Measurements from ENCODE around the gene PKD1L1.

The PKD1L1 gene

DNA sequence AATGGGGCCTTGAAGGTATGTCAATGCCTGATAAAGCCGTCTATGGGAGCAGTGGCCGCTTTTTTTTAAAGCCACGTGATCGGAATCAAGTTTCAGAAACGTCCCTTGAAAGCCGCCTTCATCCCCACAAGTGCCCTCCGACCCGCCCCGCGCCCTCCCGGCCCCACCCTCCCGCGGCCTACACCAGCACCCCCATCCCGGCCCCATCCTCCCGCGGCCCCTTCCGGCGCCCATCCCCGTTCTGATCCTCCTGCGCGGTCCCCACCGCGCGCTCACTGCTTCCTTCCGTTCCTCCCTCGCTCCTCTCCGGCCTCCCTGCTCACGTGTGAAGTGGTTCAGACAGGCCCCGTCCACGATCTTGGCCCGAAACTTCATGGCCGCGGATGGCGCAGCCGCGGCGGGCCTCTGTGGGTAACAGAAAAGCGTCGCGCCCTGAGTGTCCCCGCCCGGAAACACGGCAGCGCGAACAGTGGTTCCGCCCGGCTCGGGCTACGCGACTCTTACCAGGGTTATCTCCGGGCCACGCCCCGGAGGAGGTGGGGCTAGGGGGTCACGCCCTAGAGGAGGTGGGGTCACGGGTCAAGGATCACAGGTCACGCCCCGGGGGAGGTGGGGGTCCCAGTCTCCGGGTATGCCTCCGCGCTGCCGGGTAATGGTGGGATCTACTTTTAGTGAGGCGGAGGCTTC, 31.0 kb upstream of the PKD1L1 start, which contains the start of gene HUS1 (continued):
- TF ChIP-seq, protein P1, sequence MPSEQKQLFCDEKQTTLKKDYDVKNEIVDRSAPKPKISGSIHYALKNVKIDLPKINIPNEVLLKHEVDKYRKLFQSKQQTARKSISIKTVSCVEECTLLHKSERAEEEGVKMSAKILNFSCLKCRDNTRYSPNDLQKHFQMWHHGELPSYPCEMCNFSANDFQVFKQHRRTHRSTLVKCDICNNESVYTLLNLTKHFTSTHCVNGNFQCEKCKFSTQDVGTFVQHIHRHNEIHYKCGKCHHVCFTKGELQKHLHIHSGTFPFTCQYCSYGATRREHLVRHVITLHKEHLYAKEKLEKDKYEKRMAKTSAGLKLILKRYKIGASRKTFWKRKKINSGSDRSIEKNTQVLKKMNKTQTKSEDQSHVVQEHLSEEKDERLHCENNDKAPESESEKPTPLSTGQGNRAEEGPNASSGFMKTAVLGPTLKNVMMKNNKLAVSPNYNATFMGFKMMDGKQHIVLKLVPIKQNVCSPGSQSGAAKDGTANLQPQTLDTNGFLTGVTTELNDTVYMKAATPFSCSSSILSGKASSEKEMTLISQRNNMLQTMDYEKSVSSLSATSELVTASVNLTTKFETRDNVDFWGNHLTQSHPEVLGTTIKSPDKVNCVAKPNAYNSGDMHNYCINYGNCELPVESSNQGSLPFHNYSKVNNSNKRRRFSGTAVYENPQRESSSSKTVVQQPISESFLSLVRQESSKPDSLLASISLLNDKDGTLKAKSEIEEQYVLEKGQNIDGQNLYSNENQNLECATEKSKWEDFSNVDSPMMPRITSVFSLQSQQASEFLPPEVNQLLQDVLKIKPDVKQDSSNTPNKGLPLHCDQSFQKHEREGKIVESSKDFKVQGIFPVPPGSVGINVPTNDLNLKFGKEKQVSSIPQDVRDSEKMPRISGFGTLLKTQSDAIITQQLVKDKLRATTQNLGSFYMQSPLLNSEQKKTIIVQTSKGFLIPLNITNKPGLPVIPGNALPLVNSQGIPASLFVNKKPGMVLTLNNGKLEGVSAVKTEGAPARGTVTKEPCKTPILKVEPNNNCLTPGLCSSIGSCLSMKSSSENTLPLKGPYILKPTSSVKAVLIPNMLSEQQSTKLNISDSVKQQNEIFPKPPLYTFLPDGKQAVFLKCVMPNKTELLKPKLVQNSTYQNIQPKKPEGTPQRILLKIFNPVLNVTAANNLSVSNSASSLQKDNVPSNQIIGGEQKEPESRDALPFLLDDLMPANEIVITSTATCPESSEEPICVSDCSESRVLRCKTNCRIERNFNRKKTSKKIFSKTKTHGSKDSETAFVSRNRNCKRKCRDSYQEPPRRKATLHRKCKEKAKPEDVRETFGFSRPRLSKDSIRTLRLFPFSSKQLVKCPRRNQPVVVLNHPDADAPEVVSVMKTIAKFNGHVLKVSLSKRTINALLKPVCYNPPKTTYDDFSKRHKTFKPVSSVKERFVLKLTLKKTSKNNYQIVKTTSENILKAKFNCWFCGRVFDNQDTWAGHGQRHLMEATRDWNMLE (tag by site-specific recombination; conservative IDR thresholded peaks at IDR 0.05; ENCODE audit: low read depth), result peak; percentile 91
- TF ChIP-seq HOXC10 (CRISPR knock-in tag; IDR thresholded peaks at IDR 0.05), result 0 out of 2 replicates have a peak, but pooled peaks have one; percentile 83
- TF ChIP-seq ZNF24 (tag by site-specific recombination; IDR thresholded peaks at IDR 0.05), result peak; percentile 43; the same call in 1 of the 2 replicates
- no peak for TF ChIP-seq ZNF184 (tag by site-specific recombination; IDR thresholded peaks at IDR 0.05)
- TF ChIP-seq, protein P2, sequence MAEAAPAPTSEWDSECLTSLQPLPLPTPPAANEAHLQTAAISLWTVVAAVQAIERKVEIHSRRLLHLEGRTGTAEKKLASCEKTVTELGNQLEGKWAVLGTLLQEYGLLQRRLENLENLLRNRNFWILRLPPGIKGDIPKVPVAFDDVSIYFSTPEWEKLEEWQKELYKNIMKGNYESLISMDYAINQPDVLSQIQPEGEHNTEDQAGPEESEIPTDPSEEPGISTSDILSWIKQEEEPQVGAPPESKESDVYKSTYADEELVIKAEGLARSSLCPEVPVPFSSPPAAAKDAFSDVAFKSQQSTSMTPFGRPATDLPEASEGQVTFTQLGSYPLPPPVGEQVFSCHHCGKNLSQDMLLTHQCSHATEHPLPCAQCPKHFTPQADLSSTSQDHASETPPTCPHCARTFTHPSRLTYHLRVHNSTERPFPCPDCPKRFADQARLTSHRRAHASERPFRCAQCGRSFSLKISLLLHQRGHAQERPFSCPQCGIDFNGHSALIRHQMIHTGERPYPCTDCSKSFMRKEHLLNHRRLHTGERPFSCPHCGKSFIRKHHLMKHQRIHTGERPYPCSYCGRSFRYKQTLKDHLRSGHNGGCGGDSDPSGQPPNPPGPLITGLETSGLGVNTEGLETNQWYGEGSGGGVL (tag by site-specific recombination; IDR thresholded peaks at IDR 0.05), result peak; percentile 12; the same call in 1 of the 2 replicates
- TF ChIP-seq ZBTB20 (tag by site-specific recombination; IDR thresholded peaks at IDR 0.05), result peak; percentile 70; the same call in 1 of the 2 replicates
- peak; percentile 80; the same call in 1 of the 2 replicates for TF ChIP-seq ZNF324 (tag by site-specific recombination; IDR thresholded peaks at IDR 0.05)
- TF ChIP-seq KLF7 (tag by site-specific recombination; IDR thresholded peaks at IDR 0.05; ENCODE audit: borderline replicate concordance), result peak; percentile 95
- peak; percentile 96 for TF ChIP-seq ZNF501 (tag by site-specific recombination; IDR thresholded peaks at IDR 0.05)
- TF ChIP-seq ZNF596 (tag by site-specific recombination; IDR thresholded peaks at IDR 0.05), result no peak
- TF ChIP-seq ZBTB1 (tag by site-specific recombination; IDR thresholded peaks at IDR 0.05), result no peak
- peak; percentile 39; the same call in 1 of the 2 replicates for TF ChIP-seq EGR2 (tag by site-specific recombination; IDR thresholded peaks at IDR 0.05; ENCODE audit: low read depth)
- TF ChIP-seq, protein P3, sequence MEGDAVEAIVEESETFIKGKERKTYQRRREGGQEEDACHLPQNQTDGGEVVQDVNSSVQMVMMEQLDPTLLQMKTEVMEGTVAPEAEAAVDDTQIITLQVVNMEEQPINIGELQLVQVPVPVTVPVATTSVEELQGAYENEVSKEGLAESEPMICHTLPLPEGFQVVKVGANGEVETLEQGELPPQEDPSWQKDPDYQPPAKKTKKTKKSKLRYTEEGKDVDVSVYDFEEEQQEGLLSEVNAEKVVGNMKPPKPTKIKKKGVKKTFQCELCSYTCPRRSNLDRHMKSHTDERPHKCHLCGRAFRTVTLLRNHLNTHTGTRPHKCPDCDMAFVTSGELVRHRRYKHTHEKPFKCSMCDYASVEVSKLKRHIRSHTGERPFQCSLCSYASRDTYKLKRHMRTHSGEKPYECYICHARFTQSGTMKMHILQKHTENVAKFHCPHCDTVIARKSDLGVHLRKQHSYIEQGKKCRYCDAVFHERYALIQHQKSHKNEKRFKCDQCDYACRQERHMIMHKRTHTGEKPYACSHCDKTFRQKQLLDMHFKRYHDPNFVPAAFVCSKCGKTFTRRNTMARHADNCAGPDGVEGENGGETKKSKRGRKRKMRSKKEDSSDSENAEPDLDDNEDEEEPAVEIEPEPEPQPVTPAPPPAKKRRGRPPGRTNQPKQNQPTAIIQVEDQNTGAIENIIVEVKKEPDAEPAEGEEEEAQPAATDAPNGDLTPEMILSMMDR (tag by site-specific recombination; IDR thresholded peaks at IDR 0.05), result 0 out of 2 replicates have a peak, but pooled peaks have one; percentile 29
- TF ChIP-seq, protein P4, sequence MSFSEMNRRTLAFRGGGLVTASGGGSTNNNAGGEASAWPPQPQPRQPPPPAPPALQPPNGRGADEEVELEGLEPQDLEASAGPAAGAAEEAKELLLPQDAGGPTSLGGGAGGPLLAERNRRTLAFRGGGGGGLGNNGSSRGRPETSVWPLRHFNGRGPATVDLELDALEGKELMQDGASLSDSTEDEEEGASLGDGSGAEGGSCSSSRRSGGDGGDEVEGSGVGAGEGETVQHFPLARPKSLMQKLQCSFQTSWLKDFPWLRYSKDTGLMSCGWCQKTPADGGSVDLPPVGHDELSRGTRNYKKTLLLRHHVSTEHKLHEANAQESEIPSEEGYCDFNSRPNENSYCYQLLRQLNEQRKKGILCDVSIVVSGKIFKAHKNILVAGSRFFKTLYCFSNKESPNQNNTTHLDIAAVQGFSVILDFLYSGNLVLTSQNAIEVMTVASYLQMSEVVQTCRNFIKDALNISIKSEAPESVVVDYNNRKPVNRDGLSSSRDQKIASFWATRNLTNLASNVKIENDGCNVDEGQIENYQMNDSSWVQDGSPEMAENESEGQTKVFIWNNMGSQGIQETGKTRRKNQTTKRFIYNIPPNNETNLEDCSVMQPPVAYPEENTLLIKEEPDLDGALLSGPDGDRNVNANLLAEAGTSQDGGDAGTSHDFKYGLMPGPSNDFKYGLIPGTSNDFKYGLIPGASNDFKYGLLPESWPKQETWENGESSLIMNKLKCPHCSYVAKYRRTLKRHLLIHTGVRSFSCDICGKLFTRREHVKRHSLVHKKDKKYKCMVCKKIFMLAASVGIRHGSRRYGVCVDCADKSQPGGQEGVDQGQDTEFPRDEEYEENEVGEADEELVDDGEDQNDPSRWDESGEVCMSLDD (tag by site-specific recombination; IDR thresholded peaks at IDR 0.05), result peak; percentile 92
- 0 out of 2 replicates have a peak, but pooled peaks have one; percentile 20 for TF ChIP-seq ZFP3 (tag by site-specific recombination; IDR thresholded peaks at IDR 0.05; ENCODE audit: low read depth)
- peak; percentile 78 for TF ChIP-seq ZBTB17 (tag by site-specific recombination; IDR thresholded peaks at IDR 0.05)
- TF ChIP-seq ZXDB (tag by site-specific recombination; IDR thresholded peaks at IDR 0.05), result peak; percentile 90
- TF ChIP-seq, protein P5, sequence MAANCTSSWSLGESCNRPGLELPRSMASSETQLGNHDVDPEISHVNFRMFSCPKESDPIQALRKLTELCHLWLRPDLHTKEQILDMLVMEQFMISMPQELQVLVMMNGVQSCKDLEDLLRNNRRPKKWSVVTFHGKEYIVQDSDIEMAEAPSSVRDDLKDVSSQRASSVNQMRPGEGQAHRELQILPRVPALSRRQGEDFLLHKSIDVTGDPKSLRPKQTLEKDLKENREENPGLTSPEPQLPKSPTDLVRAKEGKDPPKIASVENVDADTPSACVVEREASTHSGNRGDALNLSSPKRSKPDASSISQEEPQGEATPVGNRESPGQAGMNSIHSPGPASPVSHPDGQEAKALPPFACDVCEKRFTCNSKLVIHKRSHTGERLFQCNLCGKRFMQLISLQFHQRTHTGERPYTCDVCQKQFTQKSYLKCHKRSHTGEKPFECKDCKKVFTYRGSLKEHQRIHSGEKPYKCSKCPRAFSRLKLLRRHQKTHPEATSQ (tag by site-specific recombination; IDR thresholded peaks at IDR 0.05), result 0 out of 2 replicates have a peak, but pooled peaks have one; percentile 57
- peak; percentile 85 for TF ChIP-seq ZNF366 (tag by site-specific recombination; conservative IDR thresholded peaks at IDR 0.05)
- peak; percentile 67 for TF ChIP-seq GLIS2 (tag by site-specific recombination; IDR thresholded peaks at IDR 0.05)
- TF ChIP-seq HOXA7 (CRISPR knock-in tag; IDR thresholded peaks at IDR 0.05; ENCODE audit: borderline replicate concordance), result no peak

Measured in HEK293 (cell line).